ENCODE measurements around the gene FOXN1. TPM values are rescaled to one million over a fixed set of nuclear protein-coding genes. Genes with fewer than 3 reads are reported as not detected.

FOXN1 gene
- total and polyA plus RNA-seq, 4 donors, result not detected

DNA sequence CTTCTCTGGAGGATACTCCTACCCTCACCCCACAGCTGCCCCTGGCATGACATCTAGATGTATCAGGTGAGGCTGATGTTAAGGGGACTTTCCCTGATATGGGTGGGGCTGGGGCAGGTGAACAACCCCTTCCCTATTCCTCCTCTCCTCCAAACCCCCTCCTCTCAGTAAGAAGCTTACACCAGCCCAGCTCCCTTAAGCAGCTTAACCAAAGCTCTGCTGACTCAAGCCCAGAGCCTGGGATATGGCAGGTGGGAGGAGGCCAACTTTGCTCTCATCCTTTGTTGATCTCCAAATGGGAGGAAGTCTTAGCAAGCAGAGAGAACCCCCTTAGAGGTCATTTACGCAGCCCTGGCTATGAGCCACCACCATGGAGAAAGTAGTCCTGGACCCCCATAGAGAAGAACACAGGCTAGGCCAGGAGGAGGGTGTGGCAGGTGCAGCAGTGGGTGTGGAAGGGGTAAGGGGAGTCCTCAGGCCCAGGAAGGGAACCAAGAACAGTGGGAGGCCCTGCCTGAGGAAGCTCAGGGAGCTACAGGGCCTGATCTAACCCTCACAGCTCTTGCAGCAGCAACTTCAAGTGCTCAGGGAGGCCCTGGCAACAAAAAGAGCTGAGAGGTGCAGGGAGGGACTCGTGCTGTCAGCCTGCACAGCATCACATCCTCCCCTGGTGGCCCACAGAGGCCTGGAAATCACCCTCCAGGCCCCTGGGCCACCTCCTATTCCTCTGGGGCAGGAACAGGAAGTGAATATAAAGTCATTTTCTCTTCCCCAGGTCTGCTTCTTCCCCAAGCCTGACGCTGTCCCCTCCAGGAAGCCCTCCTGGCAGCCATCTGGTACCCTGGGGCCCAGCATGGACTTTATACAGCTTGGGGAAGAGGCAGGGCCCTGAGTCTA lies 43.3 kb downstream of the FOXN1 start:
- 83% methylated on average over 3 of the region's 3 CpGs for WGBS
- peaks cover 4 to 26% (median 20%) of the 10 kb centered on the region in 4 donors for H3K4me1 ChIP-seq (ENCODE audit: control insufficient read depth in 4 of 4, insufficient read depth in 4 of 4, low read length in 3 of 4)
- no peak overlapping the region for H3K27ac ChIP-seq (ENCODE audit: low read depth in 1 of 2, low read length in 2 of 2)
- no peaks in the 10 kb centered on the region for H3K27me3 ChIP-seq (ENCODE audit: control insufficient read depth in 4 of 4, insufficient read depth in 4 of 4, low read length in 3 of 4)
- H3K9me3 ChIP-seq (ENCODE audit: control insufficient read depth in 4 of 4, low read length in 3 of 4), result no peaks in the 10 kb centered on the region
- no peak for TF ChIP-seq FOXA1 (IDR thresholded peaks at IDR 0.05)
- no peak overlapping the region for H3K9ac ChIP-seq (ENCODE audit: low read depth in 1 of 2, low read length in 2 of 2)
- DNase-seq (ENCODE audit: low spot score), result no peak
- H3K36me3 ChIP-seq (ENCODE audit: control insufficient read depth in 4 of 4, insufficient read depth in 3 of 4, low read depth in 1 of 4, low read length in 3 of 4), result peaks cover 0 to 9% (median 6%) of the 10 kb centered on the region in 4 donors
- no peak overlapping the region for H3K4me3 ChIP-seq (ENCODE audit: low read depth in 1 of 3, low read length in 3 of 3)

DNA sequence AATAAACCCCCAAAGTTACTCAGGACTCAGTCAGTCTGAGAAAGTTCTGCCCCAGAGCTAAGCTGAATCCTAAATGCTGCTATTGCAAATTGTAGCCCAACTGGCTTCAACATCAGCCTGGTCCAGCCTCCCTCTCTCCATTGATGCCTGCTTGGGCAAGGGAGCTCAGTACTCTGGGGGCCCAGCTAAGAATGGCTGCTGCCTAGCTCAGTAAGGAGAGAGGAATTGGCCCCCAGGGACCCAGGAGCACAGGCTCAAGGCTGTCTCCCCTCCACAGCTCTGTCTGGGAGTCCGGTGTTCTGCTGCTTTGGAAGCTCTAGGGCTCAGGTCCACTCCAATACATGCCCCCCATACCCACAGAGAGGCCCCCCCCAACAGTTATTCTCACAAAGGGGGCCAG lies 44.7 kb downstream of the FOXN1 start:
- Histone ChIP-seq H3K9me3 (ENCODE audit: control insufficient read depth in 4 of 4, low read length in 3 of 4) (no peaks in the 10 kb centered on the region), H3K4me3 (ENCODE audit: low read depth in 1 of 3, low read length in 3 of 3) (no peak overlapping the region), H3K9ac (ENCODE audit: low read depth in 1 of 2, low read length in 2 of 2) (no peak overlapping the region), H3K36me3 (ENCODE audit: control insufficient read depth in 4 of 4, insufficient read depth in 3 of 4, low read depth in 1 of 4, low read length in 3 of 4) (peaks cover 2 to 21% (median 12%) of the 10 kb centered on the region in 4 donors), H3K27me3 (ENCODE audit: control insufficient read depth in 4 of 4, insufficient read depth in 4 of 4, low read length in 3 of 4) (no peaks in the 10 kb centered on the region), H3K4me1 (ENCODE audit: control insufficient read depth in 4 of 4, insufficient read depth in 4 of 4, low read length in 3 of 4) (peaks cover 4 to 26% (median 20%) of the 10 kb centered on the region in 4 donors), H3K27ac (ENCODE audit: low read depth in 1 of 2, low read length in 2 of 2) (no peak overlapping the region)
- DNase-seq (ENCODE audit: low spot score), result no peak
- TF ChIP-seq FOXA1 (IDR thresholded peaks at IDR 0.05) (no peak), FOXA2 (IDR thresholded peaks at IDR 0.05) (no peak), JUND (IDR thresholded peaks at IDR 0.05) (no peak), SP1 (IDR thresholded peaks at IDR 0.05) (no peak), NR2F2 (IDR thresholded peaks at IDR 0.05) (no peak), YY1 (IDR thresholded peaks at IDR 0.05) (no peak), EGR1 (IDR thresholded peaks at IDR 0.05; ENCODE audit: low read depth in 2 of 2) (no peak), CTCF (IDR thresholded peaks at IDR 0.05; ENCODE audit: low read depth, low read length, missing input control) (no peak)
- TF ChIP-seq, protein P1, sequence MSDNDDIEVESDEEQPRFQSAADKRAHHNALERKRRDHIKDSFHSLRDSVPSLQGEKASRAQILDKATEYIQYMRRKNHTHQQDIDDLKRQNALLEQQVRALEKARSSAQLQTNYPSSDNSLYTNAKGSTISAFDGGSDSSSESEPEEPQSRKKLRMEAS (IDR thresholded peaks at IDR 0.05), result no peak
- 98% methylated on average over 1 of the region's 1 CpG for WGBS

GRCh38 chr17:28551421-28552175 lies 45.5 kb downstream of the FOXN1 start:
- H3K4me3 ChIP-seq (ENCODE audit: low read depth in 1 of 3, low read length in 3 of 3), result peak overlapping the region in 2 of 3 donors; percentile 65 to 77

More at GRCh38 chr17:28551421-28552175, 45.5 kb downstream of the FOXN1 start:
- Histone ChIP-seq H3K27me3 (ENCODE audit: control insufficient read depth in 4 of 4, insufficient read depth in 4 of 4, low read length in 3 of 4) (no peaks in the 10 kb centered on the region), H3K9me3 (ENCODE audit: control insufficient read depth in 4 of 4, low read length in 3 of 4) (no peaks in the 10 kb centered on the region), H3K9ac (ENCODE audit: low read depth in 1 of 2, low read length in 2 of 2) (no peak overlapping the region), H3K27ac (ENCODE audit: low read depth in 1 of 2, low read length in 2 of 2) (no peak overlapping the region), H3K4me1 (ENCODE audit: control insufficient read depth in 4 of 4, insufficient read depth in 4 of 4, low read length in 3 of 4) (peaks cover 4 to 26% (median 20%) of the 10 kb centered on the region in 4 donors), H3K36me3 (ENCODE audit: control insufficient read depth in 4 of 4, insufficient read depth in 3 of 4, low read depth in 1 of 4, low read length in 3 of 4) (peaks cover 8 to 28% (median 18%) of the 10 kb centered on the region in 4 donors)
- TF ChIP-seq HNF4G (IDR thresholded peaks at IDR 0.05) (no peak), SP1 (IDR thresholded peaks at IDR 0.05) (no peak)
- DNase-seq (ENCODE audit: low spot score), result no peak
- 37% methylated on average over 10 of the region's 10 CpGs for WGBS
